HG03280 (cell line): Measurements from ENCODE around the gene DMRTC2.
"Not testable (repeated sequence)": the region's sequence is repeated elsewhere in the genome, so short reads cannot be mapped to it uniquely, and the experiment has no call there.

Source experiments
- ATAC-seq: cut with Tn5 transposase; IDR thresholded peaks from one replicate; pipeline ENCODE4 v1.9.1; 2021; ENCODE audit warnings: mild to moderate bottlenecking, moderate library complexity; ENCODE audit not compliant: unreplicated experiment

DMRTC2 gene

DNA sequence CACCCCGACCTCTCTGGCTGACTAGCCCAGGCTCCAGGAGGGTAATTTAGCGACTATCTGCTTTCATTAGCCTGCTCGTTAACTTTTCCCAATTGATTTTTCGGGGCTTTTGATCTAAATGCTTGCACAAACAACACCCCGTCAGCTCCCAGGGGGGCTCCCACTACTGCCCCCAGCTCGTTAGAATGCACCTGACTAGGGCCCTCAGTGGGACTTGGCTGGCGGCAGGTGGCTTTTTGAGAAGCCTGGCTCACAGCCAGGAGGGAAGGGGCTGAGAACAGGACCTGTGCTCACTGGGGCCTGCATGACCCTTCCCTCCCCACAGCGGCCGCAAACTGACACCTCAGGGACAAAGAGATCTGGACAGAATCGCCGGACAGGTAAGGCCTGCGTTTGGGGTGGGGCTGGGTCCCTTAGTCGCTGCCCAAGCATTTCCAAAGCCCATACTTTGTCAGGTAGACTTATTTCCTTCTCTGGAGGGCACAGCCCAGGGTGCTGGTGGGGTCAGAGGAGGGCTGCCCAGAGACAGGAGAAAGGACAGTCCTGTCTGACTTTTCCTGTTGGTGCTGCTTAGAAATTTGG lies 24.6 kb downstream of the DMRTC2 start:
- no peak for ATAC-seq

DNA sequence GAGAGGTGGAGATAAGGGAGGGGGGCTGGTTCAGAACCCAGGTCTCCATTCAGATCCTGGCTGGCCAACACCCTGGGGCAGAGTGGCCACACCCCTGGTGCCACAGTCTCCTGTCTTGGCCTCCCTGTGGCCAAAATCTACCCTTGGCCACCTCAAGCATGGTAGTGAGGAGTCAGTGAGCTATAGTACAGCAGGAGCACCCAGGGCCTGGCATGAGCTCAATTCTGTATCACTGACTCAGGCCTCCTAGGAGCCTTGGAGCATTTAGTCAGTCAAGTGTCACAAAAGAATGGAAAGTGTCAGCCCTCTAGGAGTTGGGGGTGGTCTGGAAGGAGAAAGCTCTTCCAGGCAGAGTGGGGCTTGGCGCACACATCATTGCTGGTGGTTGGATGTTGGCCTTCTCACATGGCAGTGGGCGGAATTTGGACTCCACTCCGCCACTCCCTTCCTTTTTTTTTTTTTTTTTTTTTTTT lies 25.6 kb downstream of the DMRTC2 start:
- ATAC-seq, result no peak

DNA sequence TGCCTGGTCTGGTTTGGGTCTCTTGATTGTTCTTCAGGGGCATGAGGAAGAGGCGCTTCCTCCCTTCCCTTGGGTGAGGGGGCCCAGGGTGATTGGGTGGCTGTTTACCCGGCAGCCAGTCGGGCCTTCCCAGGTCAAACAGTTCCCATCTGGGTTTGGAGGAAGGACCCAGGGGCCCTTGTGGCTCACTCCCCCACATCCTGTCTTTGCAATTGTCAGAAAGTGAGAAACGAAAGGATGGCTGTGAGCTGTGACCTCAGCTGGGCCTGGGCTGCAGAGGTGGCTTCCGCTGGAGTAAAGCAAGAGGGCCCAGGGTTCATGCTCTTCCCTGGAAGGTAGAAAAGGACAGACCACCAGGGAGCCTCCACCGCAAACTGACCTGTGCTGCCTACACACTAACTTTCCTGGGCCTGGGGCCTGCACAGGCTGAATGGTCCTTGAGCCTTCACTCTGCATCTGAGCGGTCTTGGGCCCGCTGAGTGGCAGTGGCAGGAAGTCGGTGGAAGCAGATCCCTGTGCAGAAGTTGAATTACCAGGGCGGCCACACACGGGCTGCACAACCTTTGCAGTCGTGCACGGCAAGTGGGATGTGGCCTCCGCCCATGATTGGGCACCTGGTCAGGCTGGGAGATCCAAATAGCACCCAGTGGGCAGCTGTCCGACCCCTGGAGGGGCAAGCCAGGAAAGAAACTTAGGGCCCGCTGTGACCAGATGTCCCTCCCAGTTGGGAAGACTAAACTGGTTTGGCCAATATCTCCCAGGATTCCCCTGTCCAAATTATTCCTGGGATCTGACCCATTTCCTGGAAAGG lies 26.9 kb downstream of the DMRTC2 start:
- ATAC-seq, result no peak

DNA sequence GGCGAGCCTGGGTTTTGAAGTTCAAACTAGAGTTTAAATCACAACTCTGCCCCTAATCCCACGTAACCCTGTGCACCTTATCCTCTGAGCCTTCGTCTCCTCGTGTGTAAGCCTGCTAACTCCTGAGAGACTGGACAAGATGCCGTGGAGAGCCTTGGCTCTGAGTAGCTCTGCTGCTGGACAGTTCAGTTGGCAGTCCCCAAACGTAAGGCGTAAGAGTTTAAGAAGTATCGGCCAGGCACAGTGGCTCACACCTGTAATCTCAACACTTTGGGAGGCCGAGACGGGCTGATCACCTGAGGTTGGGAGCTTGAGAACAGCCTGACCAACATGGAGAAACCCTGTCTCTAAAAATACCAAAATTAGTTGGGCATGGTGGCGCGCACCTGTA lies 27.5 kb downstream of the DMRTC2 start:
- no peak for ATAC-seq

DNA sequence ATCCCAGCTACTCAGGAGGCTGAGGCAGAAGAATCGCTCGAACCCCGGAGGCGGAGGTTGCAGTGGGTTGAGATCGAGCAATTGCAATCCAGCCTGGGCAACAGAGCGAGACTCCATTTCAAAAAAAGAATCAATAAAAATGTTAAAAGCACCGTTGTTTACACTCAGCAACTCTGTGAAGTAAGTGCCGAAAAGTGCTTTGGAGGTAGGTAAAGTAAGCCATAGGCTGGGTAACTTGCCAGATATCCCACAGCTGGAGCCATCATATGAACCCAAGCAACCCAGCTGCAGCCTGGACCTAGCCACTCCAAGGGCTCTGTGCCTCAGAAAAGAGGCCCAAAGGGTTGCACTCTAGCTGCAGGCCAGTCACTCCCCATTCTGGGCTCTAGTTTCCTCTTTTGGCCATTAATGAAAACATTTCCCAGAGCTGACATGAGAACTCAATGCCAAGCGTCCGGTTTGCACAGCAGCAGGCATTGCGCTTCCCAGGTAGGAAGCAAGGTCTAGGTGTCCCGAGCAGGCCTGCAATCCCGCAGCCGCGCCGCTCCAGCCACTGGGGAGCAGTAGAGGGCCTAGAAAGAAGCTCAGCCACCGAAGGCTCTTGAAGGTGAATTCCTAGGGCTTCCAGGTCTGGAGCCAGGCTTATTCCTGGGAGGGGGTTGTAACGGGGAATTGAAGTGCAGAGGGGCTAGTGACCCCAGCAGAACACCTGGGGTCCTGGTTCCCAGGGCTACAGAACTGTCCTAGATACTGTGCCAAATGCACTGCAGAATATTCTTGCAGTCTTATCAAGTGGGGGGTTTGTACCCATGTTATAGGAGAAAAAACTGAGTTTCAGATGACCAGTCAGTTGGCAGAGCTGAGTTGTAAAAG lies 28.2 kb downstream of the DMRTC2 start:
- no peak for ATAC-seq

DNA sequence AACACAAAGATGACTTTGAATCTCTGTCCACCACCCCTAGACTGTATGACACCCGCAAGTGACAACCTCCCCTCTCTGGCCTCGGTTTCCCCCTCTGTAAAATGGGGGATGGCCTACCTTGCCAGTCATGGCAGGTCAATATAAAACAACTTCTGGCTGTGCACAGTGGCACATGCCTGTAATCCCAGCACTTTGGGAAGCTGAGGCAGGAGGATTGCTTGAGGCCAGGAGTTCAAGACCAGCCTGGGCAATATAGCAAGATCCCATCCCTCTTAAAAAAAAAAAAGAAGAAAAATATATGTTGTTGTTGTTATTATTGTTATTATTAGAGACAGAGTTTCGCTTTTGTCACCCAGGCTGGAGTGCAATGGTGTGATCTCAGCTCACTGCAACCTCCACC lies 31.1 kb downstream of the DMRTC2 start:
- ATAC-seq, result not testable (repeated sequence)

DNA sequence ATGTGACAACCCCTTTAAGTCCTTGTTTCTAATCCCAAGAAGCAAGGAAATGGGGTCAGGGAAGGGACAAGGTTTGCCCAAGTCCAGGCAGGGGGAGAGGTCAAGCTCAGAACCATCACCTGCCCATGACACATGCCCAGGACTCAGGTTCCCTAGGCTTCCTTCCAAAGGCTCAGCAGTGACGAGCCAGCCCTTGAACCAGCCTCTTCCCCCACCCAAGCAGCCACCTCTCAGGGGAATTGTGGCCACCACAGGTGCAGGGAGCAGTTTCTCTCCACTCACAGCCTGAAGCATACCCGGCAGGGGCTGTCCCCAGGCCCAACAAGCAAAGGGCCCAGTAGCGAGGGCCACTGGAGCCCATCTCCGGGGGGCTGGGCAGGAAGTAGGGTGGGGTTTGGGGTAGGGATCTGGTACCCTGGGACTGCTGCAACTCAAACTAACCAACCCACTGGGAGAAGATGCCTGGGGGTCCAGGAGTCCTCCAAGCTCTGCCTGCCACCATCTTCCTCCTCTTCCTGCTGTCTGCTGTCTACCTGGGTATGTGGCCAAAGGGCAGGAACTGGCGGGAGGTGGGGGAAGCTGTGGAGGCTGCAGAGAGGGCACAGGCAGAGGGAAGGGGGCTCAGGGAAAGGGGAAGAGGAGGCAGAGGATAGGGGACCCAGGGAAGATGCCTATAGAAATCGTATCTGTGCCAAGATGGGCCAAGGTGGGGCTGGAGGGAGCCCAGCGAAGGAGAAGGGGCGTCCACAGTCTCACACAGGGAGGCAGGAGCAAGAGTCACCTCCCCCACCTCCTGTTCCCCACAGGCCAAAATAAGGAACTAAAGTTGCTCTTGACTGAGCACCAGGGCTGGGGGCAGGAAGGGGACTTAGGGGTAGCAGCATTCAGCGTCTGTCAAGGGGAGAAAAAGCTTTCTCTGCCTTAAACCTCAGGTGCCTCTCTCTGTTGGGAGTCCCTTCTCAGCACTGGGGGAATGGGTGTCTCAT lies 32.3 kb downstream of the DMRTC2 start, which contains the start of gene CD79A:
Gene CD79A (plus strand): TSS at position 433 of the 986 bp plus-strand sequence. CDS start 26 bp downstream, at position 459.
- peak; percentile 55 for ATAC-seq

DNA sequence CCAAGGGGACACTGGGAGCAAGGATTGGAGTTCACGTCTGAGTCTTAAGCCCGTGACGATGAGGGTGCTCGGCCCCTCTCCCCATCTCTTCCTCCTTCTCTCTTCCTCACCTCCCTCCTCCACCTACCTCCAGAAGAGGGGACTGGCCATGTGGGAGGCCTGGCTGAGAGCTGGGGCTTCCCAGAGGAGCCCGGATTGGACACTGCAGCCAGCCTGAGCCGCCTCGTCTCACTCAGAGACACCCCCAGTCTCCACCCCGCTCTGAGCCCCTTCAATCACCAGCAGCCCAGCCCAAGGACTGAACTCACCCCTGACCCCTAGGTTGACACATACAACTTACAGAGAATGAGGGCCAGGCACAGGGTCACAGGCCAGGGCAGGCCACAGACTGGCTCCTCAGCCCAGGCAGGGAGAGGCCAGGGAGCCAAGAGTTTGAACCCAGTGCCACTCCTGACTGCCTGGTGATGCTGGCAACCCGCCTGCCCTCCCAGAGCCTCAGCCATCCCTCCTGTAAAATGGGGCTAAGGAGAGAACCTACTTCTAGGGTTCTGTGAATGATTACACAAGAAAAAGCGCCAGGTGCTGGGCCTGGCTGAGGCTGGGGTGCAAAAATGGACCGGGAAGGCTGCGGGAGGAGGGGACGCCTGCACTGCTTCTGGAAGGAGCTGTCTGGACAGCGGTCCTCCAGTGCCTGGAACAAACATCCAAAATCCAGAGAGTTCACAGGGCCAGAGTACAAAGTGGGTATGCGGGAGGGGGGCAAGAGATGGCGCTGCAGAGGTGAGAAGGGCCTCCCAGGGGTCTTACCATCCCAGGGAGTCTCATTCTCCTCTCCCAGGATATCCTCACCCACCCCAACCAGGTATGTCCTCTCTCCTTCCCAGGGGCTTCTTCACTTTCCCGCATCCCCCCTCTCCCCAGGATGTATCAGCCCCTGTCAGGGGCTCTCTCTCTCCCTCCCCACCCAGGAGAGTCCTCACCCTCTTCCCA lies 33.4 kb downstream of the DMRTC2 start:
- ATAC-seq, result no peak

DNA sequence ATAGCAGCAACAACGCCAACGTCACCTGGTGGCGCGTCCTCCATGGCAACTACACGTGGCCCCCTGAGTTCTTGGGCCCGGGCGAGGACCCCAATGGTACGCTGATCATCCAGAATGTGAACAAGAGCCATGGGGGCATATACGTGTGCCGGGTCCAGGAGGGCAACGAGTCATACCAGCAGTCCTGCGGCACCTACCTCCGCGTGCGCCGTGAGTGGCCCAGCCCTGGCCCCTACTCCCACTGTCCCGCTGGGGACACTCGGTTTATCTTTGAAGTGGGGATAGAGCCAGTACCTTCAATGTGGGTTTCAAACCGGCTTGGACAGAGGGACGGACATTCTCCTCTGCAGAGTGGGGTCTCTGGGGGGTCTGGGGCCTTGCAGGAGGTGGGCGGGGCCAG lies 34.2 kb downstream of the DMRTC2 start:
- ATAC-seq, result no peak

DNA sequence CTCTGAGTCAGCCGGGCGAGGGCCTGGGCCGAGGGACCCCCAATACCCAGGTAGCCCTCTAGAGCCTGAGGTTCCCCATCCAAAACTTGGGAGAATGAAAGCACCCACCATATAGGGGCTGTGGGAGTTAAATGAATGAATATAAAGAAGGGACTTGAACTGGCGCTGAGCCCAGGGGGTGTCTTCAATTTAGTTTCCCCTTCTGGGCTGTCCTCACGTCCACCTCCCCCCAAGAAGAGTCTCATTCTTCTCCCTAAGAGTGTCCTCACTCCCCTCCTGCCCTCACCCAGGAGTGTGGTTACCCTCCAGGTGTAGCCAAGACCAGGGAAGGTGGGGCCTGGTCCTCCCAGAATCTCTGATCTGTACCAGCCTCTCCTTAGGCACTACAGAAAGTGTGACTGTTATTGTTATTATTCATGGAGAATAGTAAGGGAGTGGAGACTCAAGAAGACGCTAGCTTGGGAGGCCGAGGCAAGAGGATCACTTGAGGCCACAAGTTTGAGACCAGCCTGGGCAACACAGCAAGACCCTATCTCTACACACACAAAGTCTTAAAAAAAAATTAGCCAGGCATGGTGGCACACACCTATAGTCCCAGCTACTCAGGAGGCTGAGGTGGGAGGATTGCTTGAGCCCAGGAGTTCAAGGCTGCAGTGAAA lies 35.0 kb downstream of the DMRTC2 start:
- ATAC-seq, result no peak

DNA sequence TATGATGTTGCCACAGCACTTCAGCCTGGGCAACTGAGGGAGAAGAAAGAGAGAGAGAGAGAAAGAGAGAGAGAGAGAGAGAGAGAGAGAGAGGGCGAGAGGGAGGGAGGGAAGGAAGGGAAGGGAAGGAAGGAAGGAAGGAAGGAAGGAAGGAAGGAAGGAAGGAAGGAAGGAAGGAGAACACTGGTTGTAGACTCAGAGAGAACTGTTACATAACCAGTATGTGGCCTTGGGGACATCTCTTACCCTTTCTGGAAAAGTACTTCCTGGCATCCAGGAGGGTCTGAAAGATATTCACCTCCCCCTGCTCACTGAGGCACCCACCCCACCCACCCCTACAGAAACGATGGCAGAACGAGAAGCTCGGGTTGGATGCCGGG lies 35.5 kb downstream of the DMRTC2 start:
- no peak for ATAC-seq

DNA sequence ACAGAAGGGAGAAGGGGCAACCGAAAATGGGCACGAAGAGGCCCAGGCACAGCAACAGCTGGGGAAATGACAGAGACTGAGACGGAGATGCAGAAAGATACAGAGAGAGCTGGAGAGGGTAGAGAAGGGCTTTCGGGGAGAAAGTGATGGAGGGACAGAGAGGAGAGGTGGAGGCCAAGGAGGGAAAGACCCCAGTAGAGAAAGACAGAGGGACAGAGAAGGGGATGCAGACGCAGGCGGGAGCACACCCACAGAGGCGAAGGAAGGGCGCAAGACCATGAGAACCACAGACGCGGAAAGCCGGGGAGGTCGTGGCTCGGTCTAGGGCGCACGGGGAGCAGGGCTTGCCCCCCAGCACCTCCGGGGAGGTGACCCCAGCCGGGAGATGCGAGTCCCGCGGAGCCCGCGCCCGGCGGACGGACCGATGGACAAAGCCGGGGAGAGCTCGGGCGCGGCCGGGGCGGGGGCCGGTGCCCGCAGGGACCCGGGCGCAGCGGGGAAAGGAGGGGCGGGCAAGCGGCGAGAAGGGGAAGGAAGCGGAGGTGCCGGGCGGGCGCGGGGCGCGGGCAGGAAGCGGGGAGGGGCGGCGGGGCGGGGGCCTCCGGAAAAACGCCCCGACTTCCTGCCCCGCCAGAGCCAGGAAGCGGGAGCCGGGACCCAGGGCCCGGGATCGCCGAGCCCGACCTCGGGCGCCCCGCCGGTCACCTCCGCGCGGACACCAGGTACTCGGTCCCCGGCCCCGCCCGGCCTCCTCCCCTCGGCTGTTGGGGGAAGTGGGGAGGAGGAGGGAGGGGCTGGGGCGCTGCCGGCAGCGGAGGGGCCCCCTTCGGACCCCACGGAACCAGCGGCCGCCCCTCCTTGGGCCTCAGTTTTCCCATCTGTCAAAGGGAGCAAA lies 38.0 kb downstream of the DMRTC2 start, which contains the start of gene ARHGEF1:
Gene ARHGEF1 (plus strand): TSS at position 617 of the 895 bp plus-strand sequence. CDS start 4,899 bp downstream, outside the sequence.
- peak; percentile 21 for ATAC-seq

DNA sequence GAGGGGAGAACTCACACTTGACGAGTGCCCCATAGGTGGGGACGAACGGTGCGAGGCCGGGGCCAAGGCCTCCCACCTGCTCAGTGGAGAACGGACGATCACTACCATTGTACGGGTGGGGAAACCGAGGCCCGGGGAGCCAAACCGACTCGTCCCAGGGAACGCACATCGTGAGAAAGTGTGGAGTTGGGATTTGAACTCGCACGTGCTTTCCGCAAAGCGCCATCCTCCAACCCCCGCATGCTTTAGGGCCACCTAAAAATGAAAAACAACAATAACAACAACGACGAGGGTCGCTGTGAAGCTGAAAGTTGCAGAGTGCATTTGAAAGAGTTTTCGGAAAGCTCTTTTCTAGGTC lies 38.6 kb downstream of the DMRTC2 start:
- ATAC-seq, result no peak

DNA sequence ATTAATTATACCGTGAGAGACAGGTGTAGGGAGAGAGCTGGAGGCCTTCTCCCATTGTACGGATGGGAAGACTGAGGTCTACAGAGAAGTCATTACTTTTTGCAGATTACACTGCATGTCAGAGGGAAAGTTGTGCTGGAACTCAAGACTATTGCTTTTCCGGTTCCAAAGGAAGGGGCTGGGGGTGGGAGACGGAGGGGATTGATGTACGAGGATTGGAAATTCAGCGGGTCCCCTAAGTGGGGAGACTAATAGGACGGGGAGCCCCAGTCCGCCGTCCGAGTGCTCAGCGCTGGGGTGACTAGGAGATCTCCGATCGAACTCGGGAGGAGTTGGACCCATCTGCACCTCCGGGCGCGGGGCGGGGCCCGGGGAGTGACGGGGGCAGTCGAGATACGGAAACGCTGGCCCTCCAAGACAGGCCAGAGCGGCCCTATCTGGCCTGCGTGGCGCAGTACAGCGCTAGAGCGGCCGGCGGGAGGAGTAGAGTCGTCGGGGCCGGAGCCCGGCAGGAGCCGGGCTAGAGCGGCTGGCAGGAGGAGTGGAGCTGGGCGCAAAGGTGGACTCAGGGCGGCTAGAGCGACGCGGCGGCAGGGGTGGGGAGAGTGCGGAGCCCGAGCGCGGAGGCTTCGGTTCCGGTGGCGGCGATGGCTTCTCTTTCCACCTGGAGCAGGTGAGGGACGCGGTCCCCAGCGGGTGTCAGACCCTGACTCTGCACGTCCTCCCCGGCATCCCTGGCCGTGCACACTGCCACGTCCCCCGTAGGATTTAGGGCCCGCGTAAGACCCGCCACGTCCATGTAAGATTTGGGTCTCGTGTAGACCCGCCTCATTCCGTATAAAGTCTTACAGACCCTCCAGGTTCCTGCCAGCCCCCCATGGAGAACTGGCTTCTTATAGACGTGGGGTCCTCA lies 39.2 kb downstream of the DMRTC2 start:
- ATAC-seq, result peak; percentile 82

DNA sequence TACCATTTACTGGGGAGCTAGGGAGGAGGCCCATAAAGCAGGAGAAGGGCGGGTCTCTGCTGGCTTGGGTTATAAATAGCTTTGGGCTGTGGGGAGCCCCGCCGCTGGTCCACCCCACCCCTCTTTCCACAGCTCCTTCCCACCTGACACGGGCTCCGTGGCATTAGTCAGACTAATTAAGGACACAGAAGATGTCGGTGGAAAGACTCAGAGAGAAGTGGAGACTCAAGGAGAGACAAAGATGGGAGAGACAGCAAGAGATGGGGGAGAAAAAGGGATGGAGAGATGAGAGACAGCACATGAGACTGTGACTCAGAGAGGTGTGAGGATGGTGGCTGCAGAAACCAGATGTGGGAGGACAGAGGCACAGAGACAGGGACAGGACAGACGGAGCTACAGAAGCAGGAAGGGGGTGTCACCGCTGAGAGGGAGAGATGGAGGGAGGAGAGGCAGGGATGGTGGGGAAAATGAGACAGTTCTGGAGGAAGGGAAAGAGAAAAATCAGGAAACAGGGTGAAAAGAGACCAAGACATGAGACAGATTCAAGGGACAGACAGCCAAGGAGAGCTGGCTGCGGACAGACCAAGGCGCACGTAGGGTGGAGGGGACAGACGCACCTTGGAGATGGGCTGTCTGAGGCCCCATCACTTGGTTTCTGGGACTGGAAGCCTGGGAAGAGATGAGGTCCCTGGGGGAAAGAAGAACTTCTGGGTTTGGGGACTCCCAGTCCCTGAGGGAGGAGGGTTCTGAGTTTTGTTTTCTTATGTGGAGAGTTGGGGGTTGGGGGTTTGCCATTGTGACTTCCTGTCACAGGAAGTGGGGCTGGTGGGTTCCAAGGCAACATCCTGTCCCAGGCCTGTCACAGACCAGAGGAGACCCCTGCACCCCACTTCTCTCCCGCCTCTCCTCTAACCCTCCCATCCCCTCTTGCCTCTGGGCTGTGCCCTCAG lies 42.2 kb downstream of the DMRTC2 start:
- ATAC-seq, result no peak
